Activated naive CD8-positive, alpha-beta T cell treated with anti-CD3 and anti-CD28 coated beads for 36 hours (primary cell): ENCODE measurements around the gene ARHGDIA. TPM values are rescaled to one million over a fixed set of nuclear protein-coding genes. Genes with fewer than 3 reads are reported as not detected.
"Not testable (repeated sequence)": the region's sequence is repeated elsewhere in the genome, so short reads cannot be mapped to it uniquely, and the experiment has no call there.

Source experiments
- DNase-seq: peaks from one replicate; pipeline ENCODE4 v3.0.0; 2021
- H3K27ac Mint-ChIP-seq: one replicate; pipeline ENCODE4 v1.8.0; 2022; ENCODE audit warnings: mild to moderate bottlenecking, moderate library complexity, mixed read lengths
- H3K27me3 Mint-ChIP-seq: one replicate; pipeline ENCODE4 v1.8.0; 2022; ENCODE audit warnings: mild to moderate bottlenecking, mixed read lengths
- H3K36me3 Mint-ChIP-seq: one replicate; pipeline ENCODE4 v1.8.0; 2021; ENCODE audit warnings: mild to moderate bottlenecking, mixed read lengths
- H3K4me1 Mint-ChIP-seq: one replicate; pipeline ENCODE4 v1.8.0; 2021; ENCODE audit warnings: mixed read lengths
- H3K4me3 Mint-ChIP-seq: one replicate; pipeline ENCODE4 v1.8.0; 2022; ENCODE audit warnings: mild to moderate bottlenecking, moderate library complexity, mixed read lengths
- H3K9me3 Mint-ChIP-seq: one replicate; pipeline ENCODE4 v1.8.0; 2022; ENCODE audit warnings: mixed read lengths
- total RNA-seq, 2 experiments: library from RNA; stranded (reverse); gene quantifications; one replicate each; pipeline ENCODE4 v1.2.3, GENCODE V29; 2021

The ARHGDIA gene
- total RNA-seq, 2 experiments from 2014 or later, result 556 to 594 TPM

GRCh38 chr17:81849457-81849856, 21.7 kb downstream of the ARHGDIA start:
- Mint-ChIP-seq H3K27ac (no peak overlapping the region), H3K4me1 (no peaks in the 10 kb centered on the region), H3K4me3 (no peak overlapping the region), H3K9me3 (no peaks in the 10 kb centered on the region), H3K27me3 (no peaks in the 10 kb centered on the region), H3K36me3 (peaks cover 24% of the 10 kb centered on the region)
- no peak for DNase-seq

- no peak for DNase-seq
- no peaks in the 10 kb centered on the region for H3K4me1 Mint-ChIP-seq
- H3K27me3 Mint-ChIP-seq, result no peaks in the 10 kb centered on the region
- no peak overlapping the region for H3K4me3 Mint-ChIP-seq
- H3K27ac Mint-ChIP-seq, result no peak overlapping the region
- peaks cover 20% of the 10 kb centered on the region for H3K36me3 Mint-ChIP-seq
- no peaks in the 10 kb centered on the region for H3K9me3 Mint-ChIP-seq
Measured at GRCh38 chr17:81846743-81847689, 24.1 kb downstream of the ARHGDIA start.

- Mint-ChIP-seq H3K27me3 (no peaks in the 10 kb centered on the region), H3K4me1 (no peaks in the 10 kb centered on the region), H3K27ac (no peak overlapping the region), H3K4me3 (no peak overlapping the region), H3K36me3 (peaks cover 14% of the 10 kb centered on the region), H3K9me3 (no peaks in the 10 kb centered on the region)
- no peak for DNase-seq
Measured at GRCh38 chr17:81845881-81846742, 25.0 kb downstream of the ARHGDIA start.

- Mint-ChIP-seq H3K4me1 (no peaks in the 10 kb centered on the region), H3K9me3 (no peaks in the 10 kb centered on the region), H3K4me3 (no peak overlapping the region), H3K36me3 (peaks cover 14% of the 10 kb centered on the region), H3K27ac (no peak overlapping the region), H3K27me3 (no peaks in the 10 kb centered on the region)
- DNase-seq, result no peak
Measured at GRCh38 chr17:81845361-81845760, 25.8 kb downstream of the ARHGDIA start.

- no peak overlapping the region for H3K27ac Mint-ChIP-seq
- peaks cover 14% of the 10 kb centered on the region for H3K36me3 Mint-ChIP-seq
- H3K9me3 Mint-ChIP-seq, result no peaks in the 10 kb centered on the region
- no peaks in the 10 kb centered on the region for H3K4me1 Mint-ChIP-seq
- no peaks in the 10 kb centered on the region for H3K27me3 Mint-ChIP-seq
- DNase-seq, result no peak
- no peak overlapping the region for H3K4me3 Mint-ChIP-seq
Measured at GRCh38 chr17:81844887-81845286, 26.2 kb downstream of the ARHGDIA start.

GRCh38 chr17:81844327-81844851, 26.7 kb downstream of the ARHGDIA start:
- Mint-ChIP-seq H3K9me3 (no peaks in the 10 kb centered on the region), H3K36me3 (peaks cover 14% of the 10 kb centered on the region), H3K4me3 (no peak overlapping the region), H3K27ac (no peak overlapping the region), H3K27me3 (no peaks in the 10 kb centered on the region), H3K4me1 (no peaks in the 10 kb centered on the region)
- no peak for DNase-seq

- no peak overlapping the region for H3K4me3 Mint-ChIP-seq
- H3K27ac Mint-ChIP-seq, result no peak overlapping the region
Measured at GRCh38 chr17:81843713-81844326, 27.3 kb downstream of the ARHGDIA start.

GRCh38 chr17:81842725-81843504, 28.2 kb downstream of the ARHGDIA start:
- Mint-ChIP-seq H3K27ac (no peak overlapping the region), H3K36me3 (peaks cover 12% of the 10 kb centered on the region), H3K4me3 (no peak overlapping the region), H3K27me3 (no peaks in the 10 kb centered on the region), H3K9me3 (no peaks in the 10 kb centered on the region), H3K4me1 (no peaks in the 10 kb centered on the region)
- DNase-seq, result no peak

More at GRCh38 chr17:81843713-81844326, 27.3 kb downstream of the ARHGDIA start:
- no peak for DNase-seq
- no peaks in the 10 kb centered on the region for H3K9me3 Mint-ChIP-seq
- no peaks in the 10 kb centered on the region for H3K4me1 Mint-ChIP-seq
- no peaks in the 10 kb centered on the region for H3K27me3 Mint-ChIP-seq
- peaks cover 14% of the 10 kb centered on the region for H3K36me3 Mint-ChIP-seq

- no peak for DNase-seq
- H3K27ac Mint-ChIP-seq, result no peak overlapping the region
- no peak overlapping the region for H3K4me3 Mint-ChIP-seq
- H3K27me3 Mint-ChIP-seq, result no peaks in the 10 kb centered on the region
- no peaks in the 10 kb centered on the region for H3K9me3 Mint-ChIP-seq
- H3K4me1 Mint-ChIP-seq, result no peaks in the 10 kb centered on the region
- H3K36me3 Mint-ChIP-seq, result peaks cover 12% of the 10 kb centered on the region
Measured at GRCh38 chr17:81842378-81842724, 28.8 kb downstream of the ARHGDIA start.

- Mint-ChIP-seq H3K36me3 (peaks cover 12% of the 10 kb centered on the region), H3K4me1 (no peaks in the 10 kb centered on the region), H3K9me3 (no peaks in the 10 kb centered on the region), H3K27me3 (no peaks in the 10 kb centered on the region), H3K4me3 (no peak overlapping the region), H3K27ac (no peak overlapping the region)
- no peak for DNase-seq
Measured at GRCh38 chr17:81841866-81842265, 29.3 kb downstream of the ARHGDIA start.

- Mint-ChIP-seq H3K36me3 (peaks cover 12% of the 10 kb centered on the region), H3K27me3 (no peaks in the 10 kb centered on the region), H3K4me1 (no peaks in the 10 kb centered on the region), H3K4me3 (no peak overlapping the region), H3K27ac (no peak overlapping the region), H3K9me3 (no peaks in the 10 kb centered on the region)
- no peak for DNase-seq
Measured at GRCh38 chr17:81840826-81841778, 30.0 kb downstream of the ARHGDIA start.

- not testable (repeated sequence) for DNase-seq, H3K9me3 Mint-ChIP-seq, H3K4me1 Mint-ChIP-seq, H3K36me3 Mint-ChIP-seq, H3K27ac Mint-ChIP-seq, H3K27me3 Mint-ChIP-seq, H3K4me3 Mint-ChIP-seq
Measured at GRCh38 chr17:81840059-81840458, 31.1 kb downstream of the ARHGDIA start.

- H3K36me3 Mint-ChIP-seq, result peaks cover 6% of the 10 kb centered on the region
- no peak overlapping the region for H3K27ac Mint-ChIP-seq
- no peak for DNase-seq
- H3K9me3 Mint-ChIP-seq, result no peaks in the 10 kb centered on the region
- H3K27me3 Mint-ChIP-seq, result no peaks in the 10 kb centered on the region
- H3K4me3 Mint-ChIP-seq, result no peak overlapping the region
- no peaks in the 10 kb centered on the region for H3K4me1 Mint-ChIP-seq
Measured at GRCh38 chr17:81839301-81839700, 31.8 kb downstream of the ARHGDIA start.
